Measurements from ENCODE around the gene DTX3. TPM values are rescaled to one million over a fixed set of nuclear protein-coding genes. Genes with fewer than 3 reads are reported as not detected.

DTX3 gene
- total RNA-seq, 1 donor from 2014 or later, result 56.4 TPM

- Histone ChIP-seq H2AFZ (replicated peaks) (no peak overlapping the region), H3K4me2 (peak overlapping the region; percentile 95), H3K36me3 (no peaks in the 10 kb centered on the region), H3K27me3 (peaks cover 17% of the 10 kb centered on the region), H4K20me1 (ENCODE audit: low read depth) (peaks cover 13% of the 10 kb centered on the region), H3K4me3 (peak overlapping the region; percentile 98), H3K27ac (no peak overlapping the region), H3F3A (ENCODE audit: low read depth) (peaks cover 40% of the 10 kb centered on the region), H3K9me3 (ENCODE audit: low read depth) (no peaks in the 10 kb centered on the region), H3K4me1 (peaks cover 29% of the 10 kb centered on the region), H3K79me2 (ENCODE audit: low read depth) (peaks cover 16% of the 10 kb centered on the region), H3K9ac (no peak overlapping the region)
- no peak overlapping the region for H3K27ac Mint-ChIP-seq
- DNase-seq (ENCODE audit: low spot score), result no peak
- peaks cover 19% of the 10 kb centered on the region for H3K36me3 Mint-ChIP-seq
- H3K4me1 Mint-ChIP-seq, result peaks cover 30% of the 10 kb centered on the region
- H3K27me3 Mint-ChIP-seq (ENCODE audit: insufficient read depth, low read depth), result peaks cover 9% of the 10 kb centered on the region
- TF ChIP-seq EZH2 (IDR thresholded peaks at IDR 0.05), result no peak
- no peak for TF ChIP-seq EZH2phosphoT487 (IDR thresholded peaks at IDR 0.05)
- no peak for TF ChIP-seq CTCF (IDR thresholded peaks at IDR 0.05)
- H3K4me3 Mint-ChIP-seq, result peak overlapping the region; percentile 91
- H3K9me3 Mint-ChIP-seq, result no peaks in the 10 kb centered on the region
Observed at GRCh38 chr12:57605811-57606311, 1.2 kb downstream of the DTX3 start.

DNA sequence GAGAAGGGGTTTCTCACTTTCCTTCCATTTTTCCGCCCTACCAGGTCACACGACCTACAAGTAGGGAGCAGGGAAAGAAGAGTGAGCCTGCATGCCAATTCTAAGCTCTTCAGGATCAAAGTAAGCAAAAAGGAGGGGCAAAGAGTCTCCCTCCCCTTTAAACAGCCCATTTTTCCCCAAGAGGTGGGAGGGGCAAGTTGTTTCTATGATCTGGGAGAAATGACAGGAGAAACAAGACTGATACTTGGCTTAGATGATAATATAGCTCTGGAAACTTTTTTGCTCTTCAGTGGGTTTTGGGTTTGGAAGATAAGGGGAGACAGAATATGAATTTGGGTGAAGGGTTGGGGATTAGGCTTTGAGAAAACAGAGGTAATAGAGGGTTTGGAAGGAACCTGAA is 1.8 kb downstream of the DTX3 start:
- H3K36me3 Mint-ChIP-seq, result peaks cover 18% of the 10 kb centered on the region
- Histone ChIP-seq H3K4me2 (no peak overlapping the region), H4K20me1 (ENCODE audit: low read depth) (peaks cover 13% of the 10 kb centered on the region), H3K4me1 (peaks cover 29% of the 10 kb centered on the region), H2AFZ (replicated peaks) (no peak overlapping the region), H3K9me3 (ENCODE audit: low read depth) (no peaks in the 10 kb centered on the region), H3K9ac (no peak overlapping the region), H3F3A (ENCODE audit: low read depth) (peaks cover 42% of the 10 kb centered on the region), H3K27ac (no peak overlapping the region), H3K36me3 (no peaks in the 10 kb centered on the region), H3K79me2 (ENCODE audit: low read depth) (peaks cover 16% of the 10 kb centered on the region), H3K4me3 (no peak overlapping the region), H3K27me3 (peaks cover 20% of the 10 kb centered on the region)
- DNase-seq (ENCODE audit: low spot score), result no peak
- H3K27ac Mint-ChIP-seq, result no peak overlapping the region
- TF ChIP-seq CTCF (IDR thresholded peaks at IDR 0.05) (no peak), EZH2 (IDR thresholded peaks at IDR 0.05) (no peak), EZH2phosphoT487 (IDR thresholded peaks at IDR 0.05) (no peak)
- peak overlapping the region; percentile 62 for H3K4me3 Mint-ChIP-seq
- peaks cover 31% of the 10 kb centered on the region for H3K4me1 Mint-ChIP-seq
- H3K9me3 Mint-ChIP-seq, result no peaks in the 10 kb centered on the region
- peaks cover 9% of the 10 kb centered on the region for H3K27me3 Mint-ChIP-seq (ENCODE audit: insufficient read depth, low read depth)

GRCh38 chr12:57606821-57607220 is 2.2 kb downstream of the DTX3 start:
- DNase-seq (ENCODE audit: low spot score), result no peak
- H3K4me3 Mint-ChIP-seq, result no peak overlapping the region

More at GRCh38 chr12:57606821-57607220, 2.2 kb downstream of the DTX3 start:
- H3K27me3 ChIP-seq, result peaks cover 22% of the 10 kb centered on the region
- peaks cover 16% of the 10 kb centered on the region for H3K79me2 ChIP-seq (ENCODE audit: low read depth)
- no peaks in the 10 kb centered on the region for H3K36me3 ChIP-seq
- TF ChIP-seq EZH2 (IDR thresholded peaks at IDR 0.05) (no peak), EZH2phosphoT487 (IDR thresholded peaks at IDR 0.05) (no peak), CTCF (IDR thresholded peaks at IDR 0.05) (no peak)
- H3K4me1 ChIP-seq, result peaks cover 29% of the 10 kb centered on the region
- Mint-ChIP-seq H3K9me3 (no peaks in the 10 kb centered on the region), H3K4me1 (peaks cover 32% of the 10 kb centered on the region), H3K27me3 (ENCODE audit: insufficient read depth, low read depth) (peaks cover 10% of the 10 kb centered on the region), H3K36me3 (peaks cover 14% of the 10 kb centered on the region), H3K27ac (no peak overlapping the region)
- no peaks in the 10 kb centered on the region for H3K9me3 ChIP-seq (ENCODE audit: low read depth)
- H3K4me2 ChIP-seq, result no peak overlapping the region
- no peak overlapping the region for H3K27ac ChIP-seq
- no peak overlapping the region for H3K9ac ChIP-seq
- no peak overlapping the region for H3K4me3 ChIP-seq
- peaks cover 13% of the 10 kb centered on the region for H4K20me1 ChIP-seq (ENCODE audit: low read depth)
- no peak overlapping the region for H2AFZ ChIP-seq (replicated peaks)
- peaks cover 42% of the 10 kb centered on the region for H3F3A ChIP-seq (ENCODE audit: low read depth)
